NCI-H526 treated with DMSO at 0.1 percent for 48 hours (cell line): ENCODE measurements around the gene CCN2.

ENCODE experiments used
- DNase-seq: peaks from one replicate; lab custom pipeline; 2025; lab: John Stamatoyannopoulos, UW

CCN2 gene

GRCh38 chr6:131950767-131951575 lies at the start of gene CCN2:
CCN2 (minus strand) TSS chr6:131951372; CDS start chr6:131951172, 200 bp downstream.
- DNase-seq: no peak

GRCh38 chr6:132000296-132000695 lies 49.1 kb upstream of the CCN2 start:
- no peak for DNase-seq

GRCh38 chr6:131999545-132000146 lies 48.5 kb upstream of the CCN2 start:
- no peak for DNase-seq

GRCh38 chr6:131998255-131998982 lies 47.2 kb upstream of the CCN2 start:
- DNase-seq: no peak

- no peak for DNase-seq
Observed at GRCh38 chr6:131997429-131998153, 46.4 kb upstream of the CCN2 start.

- no peak for DNase-seq
Observed at GRCh38 chr6:131995917-131996316, 44.7 kb upstream of the CCN2 start.

- DNase-seq: no peak
Observed at GRCh38 chr6:131992557-131992956, 41.4 kb upstream of the CCN2 start.

GRCh38 chr6:131989036-131989435 lies 37.9 kb upstream of the CCN2 start:
- no peak for DNase-seq

GRCh38 chr6:131982740-131983259 lies 31.6 kb upstream of the CCN2 start:
- DNase-seq: no peak

GRCh38 chr6:131981624-131981978 lies 30.4 kb upstream of the CCN2 start:
- no peak for DNase-seq

- DNase-seq: no peak
Observed at GRCh38 chr6:131980791-131981623, 29.8 kb upstream of the CCN2 start.

- DNase-seq: no peak
Observed at GRCh38 chr6:131980338-131980790, 29.2 kb upstream of the CCN2 start.

- no peak for DNase-seq
Observed at GRCh38 chr6:131979515-131980337, 28.6 kb upstream of the CCN2 start.

- DNase-seq: no peak
Observed at GRCh38 chr6:131978522-131978921, 27.4 kb upstream of the CCN2 start.

- no peak for DNase-seq
Observed at GRCh38 chr6:131976545-131977061, 25.4 kb upstream of the CCN2 start.

- DNase-seq: no peak
Observed at GRCh38 chr6:131972741-131973140, 21.6 kb upstream of the CCN2 start.

GRCh38 chr6:131970076-131970859 lies 19.1 kb upstream of the CCN2 start:
- no peak for DNase-seq

- no peak for DNase-seq
Observed at GRCh38 chr6:131968656-131969055, 17.5 kb upstream of the CCN2 start.

GRCh38 chr6:131967948-131968347 lies 16.8 kb upstream of the CCN2 start:
- DNase-seq: no peak
